Activated CD8-positive, alpha-beta memory T cell treated with anti-CD3 and anti-CD28 coated beads for 4 hours (primary cell): ENCODE results near the gene RCAN1.
"Not testable (repeated sequence)": the region's sequence is repeated elsewhere in the genome, so short reads cannot be mapped to it uniquely, and the experiment has no call there.

Source experiments
- DNase-seq, 2 donors: peaks; one replicate each; pipeline ENCODE4 v3.0.0-alpha.2; 2020; ENCODE audit warnings: low read depth in 2 of 2

RCAN1 gene

GRCh38 chr21:34569381-34569979, 45.4 kb downstream of the RCAN1 start:
- DNase-seq = no peak

GRCh38 chr21:34568801-34569200, 46.1 kb downstream of the RCAN1 start:
- DNase-seq = not testable (repeated sequence)

GRCh38 chr21:34567604-34568155, 47.2 kb downstream of the RCAN1 start:
- no peak for DNase-seq

- DNase-seq = no peak
Measured at GRCh38 chr21:34565238-34565637, 49.7 kb downstream of the RCAN1 start.

- not testable (repeated sequence) for DNase-seq
Measured at GRCh38 chr21:34563370-34563769, 51.5 kb downstream of the RCAN1 start.

GRCh38 chr21:34561806-34562205, 53.1 kb downstream of the RCAN1 start:
- no peak for DNase-seq

GRCh38 chr21:34560609-34561008, 54.3 kb downstream of the RCAN1 start:
- DNase-seq = no peak

- DNase-seq = no peak
Measured at GRCh38 chr21:34560021-34560420, 54.9 kb downstream of the RCAN1 start.

GRCh38 chr21:34559089-34559631, 55.8 kb downstream of the RCAN1 start:
- no peak for DNase-seq

GRCh38 chr21:34558166-34558565, 56.7 kb downstream of the RCAN1 start:
- DNase-seq = no peak

- no peak for DNase-seq
Measured at GRCh38 chr21:34557261-34557660, 57.7 kb downstream of the RCAN1 start.

- DNase-seq = not testable (repeated sequence)
Measured at GRCh38 chr21:34554670-34555069, 60.2 kb downstream of the RCAN1 start.

GRCh38 chr21:34554227-34554626, 60.7 kb downstream of the RCAN1 start:
- no peak for DNase-seq

- no peak for DNase-seq
Measured at GRCh38 chr21:34553151-34553952, 61.6 kb downstream of the RCAN1 start.

- DNase-seq = no peak
Measured at GRCh38 chr21:34552360-34553098, 62.4 kb downstream of the RCAN1 start.

- DNase-seq = no peak
Measured at GRCh38 chr21:34550182-34550799, 64.6 kb downstream of the RCAN1 start.

- no peak for DNase-seq
Measured at GRCh38 chr21:34548781-34549376, 66.0 kb downstream of the RCAN1 start.

- DNase-seq = no peak
Measured at GRCh38 chr21:34546542-34546941, 68.4 kb downstream of the RCAN1 start.

- no peak for DNase-seq
Measured at GRCh38 chr21:34545079-34545884, 69.6 kb downstream of the RCAN1 start.

GRCh38 chr21:34544032-34544496, 70.8 kb downstream of the RCAN1 start:
- DNase-seq = peak in 1 of 2 donors; percentile 23
